ENCODE data around the gene PPM1H.

PPM1H gene

GRCh38 chr12:62660756-62661155, 274.2 kb downstream of the PPM1H start:
- no peaks in the 10 kb centered on the region for H3K79me2 ChIP-seq (ENCODE audit: low read length)
- no peak overlapping the region for H2AFZ ChIP-seq (ENCODE audit: low read depth, low read length)
- H3K27me3 ChIP-seq (ENCODE audit: low read depth, low read length) = no peaks in the 10 kb centered on the region
- H3K9me3 ChIP-seq (ENCODE audit: insufficient read depth, low read length) = no peaks in the 10 kb centered on the region
- H3K9ac ChIP-seq (ENCODE audit: low read length) = no peak overlapping the region
- no peak overlapping the region for H3K27ac ChIP-seq (ENCODE audit: low read length)
- TF ChIP-seq CTCF (IDR thresholded peaks at IDR 0.05; ENCODE audit: low read depth, low read length) (no peak), EZH2phosphoT487 (IDR thresholded peaks at IDR 0.05; ENCODE audit: low read depth) (no peak)
- no peaks in the 10 kb centered on the region for H4K20me1 ChIP-seq (ENCODE audit: insufficient read depth, low read length)
- no peak overlapping the region for H3K4me3 ChIP-seq (ENCODE audit: low read length)
- no peaks in the 10 kb centered on the region for H3K4me1 ChIP-seq (ENCODE audit: low read length)
- H3K4me2 ChIP-seq (ENCODE audit: low read length) = no peak overlapping the region
- no peaks in the 10 kb centered on the region for H3K36me3 ChIP-seq (replicated peaks; ENCODE audit: low read depth, low read length)

GRCh38 chr12:62659453-62660295, 275.3 kb downstream of the PPM1H start:
- H3K4me1 ChIP-seq (ENCODE audit: low read length) = no peaks in the 10 kb centered on the region
- H3K9ac ChIP-seq (ENCODE audit: low read length) = no peak overlapping the region
- H3K79me2 ChIP-seq (ENCODE audit: low read length) = no peaks in the 10 kb centered on the region
- no peak overlapping the region for H3K4me3 ChIP-seq (ENCODE audit: low read length)
- no peak overlapping the region for H3K4me2 ChIP-seq (ENCODE audit: low read length)
- no peaks in the 10 kb centered on the region for H3K36me3 ChIP-seq (replicated peaks; ENCODE audit: low read depth, low read length)
- no peak overlapping the region for H3K27ac ChIP-seq (ENCODE audit: low read length)
- H3K9me3 ChIP-seq (ENCODE audit: insufficient read depth, low read length) = no peaks in the 10 kb centered on the region
- TF ChIP-seq EZH2phosphoT487 (IDR thresholded peaks at IDR 0.05; ENCODE audit: low read depth) (no peak), CTCF (IDR thresholded peaks at IDR 0.05; ENCODE audit: low read depth, low read length) (no peak)
- H3K27me3 ChIP-seq (ENCODE audit: low read depth, low read length) = no peaks in the 10 kb centered on the region
- H2AFZ ChIP-seq (ENCODE audit: low read depth, low read length) = no peak overlapping the region
- no peaks in the 10 kb centered on the region for H4K20me1 ChIP-seq (ENCODE audit: insufficient read depth, low read length)

- Histone ChIP-seq H3K27me3 (ENCODE audit: low read depth, low read length) (no peaks in the 10 kb centered on the region), H3K4me2 (ENCODE audit: low read length) (no peak overlapping the region), H3K9me3 (ENCODE audit: insufficient read depth, low read length) (no peaks in the 10 kb centered on the region), H3K27ac (ENCODE audit: low read length) (no peak overlapping the region), H3K9ac (ENCODE audit: low read length) (no peak overlapping the region), H3K4me1 (ENCODE audit: low read length) (no peaks in the 10 kb centered on the region), H4K20me1 (ENCODE audit: insufficient read depth, low read length) (no peaks in the 10 kb centered on the region), H2AFZ (ENCODE audit: low read depth, low read length) (no peak overlapping the region), H3K79me2 (ENCODE audit: low read length) (no peaks in the 10 kb centered on the region), H3K36me3 (replicated peaks; ENCODE audit: low read depth, low read length) (no peaks in the 10 kb centered on the region), H3K4me3 (ENCODE audit: low read length) (no peak overlapping the region)
- TF ChIP-seq CTCF (IDR thresholded peaks at IDR 0.05; ENCODE audit: low read depth, low read length) (no peak), EZH2phosphoT487 (IDR thresholded peaks at IDR 0.05; ENCODE audit: low read depth) (no peak)
Observed at GRCh38 chr12:62658910-62659309, 276.0 kb downstream of the PPM1H start.

- no peaks in the 10 kb centered on the region for H3K36me3 ChIP-seq (replicated peaks; ENCODE audit: low read depth, low read length)
- H3K9me3 ChIP-seq (ENCODE audit: insufficient read depth, low read length) = no peaks in the 10 kb centered on the region
- H3K4me3 ChIP-seq (ENCODE audit: low read length) = no peak overlapping the region
- H4K20me1 ChIP-seq (ENCODE audit: insufficient read depth, low read length) = no peaks in the 10 kb centered on the region
- no peak overlapping the region for H3K4me2 ChIP-seq (ENCODE audit: low read length)
- TF ChIP-seq EZH2phosphoT487 (IDR thresholded peaks at IDR 0.05; ENCODE audit: low read depth) = no peak
- TF ChIP-seq CTCF (IDR thresholded peaks at IDR 0.05; ENCODE audit: low read depth, low read length) = no peak
- H3K27ac ChIP-seq (ENCODE audit: low read length) = no peak overlapping the region
- H3K4me1 ChIP-seq (ENCODE audit: low read length) = no peaks in the 10 kb centered on the region
- H3K79me2 ChIP-seq (ENCODE audit: low read length) = no peaks in the 10 kb centered on the region
- H3K9ac ChIP-seq (ENCODE audit: low read length) = no peak overlapping the region
- H3K27me3 ChIP-seq (ENCODE audit: low read depth, low read length) = no peaks in the 10 kb centered on the region
- no peak overlapping the region for H2AFZ ChIP-seq (ENCODE audit: low read depth, low read length)
Observed at GRCh38 chr12:62657363-62657632, 277.7 kb downstream of the PPM1H start.

Measured in OCI-LY3 (cell line).